Esophagus (tissue), 2 donors: ENCODE measurements around the gene AREL1. TPM values are rescaled to one million over a fixed set of nuclear protein-coding genes. Genes with fewer than 3 reads are reported as not detected.

Source experiments
- H3K27ac ChIP-seq, 2 donors: one replicate each; pipeline ENCODE4 v1.5.1; 2013; ENCODE audit warnings: low read depth in 2 of 2, mild to moderate bottlenecking in 2 of 2, inconsistent platforms in 1 of 2, low read length in 1 of 2, moderate library complexity in 1 of 2
- H3K27me3 ChIP-seq, 2 donors: one replicate each; pipeline ENCODE4 v1.6.1; 2013; ENCODE audit warnings: low read length in 2 of 2, control low read depth in 1 of 2, mild to moderate bottlenecking in 1 of 2; ENCODE audit not compliant: insufficient read depth in 2 of 2, control insufficient read depth in 1 of 2
- H3K36me3 ChIP-seq, 2 donors: one replicate each; pipeline ENCODE4 v1.6.1; 2013; ENCODE audit warnings: low read length in 1 of 2; ENCODE audit not compliant: control insufficient read depth in 2 of 2, insufficient read depth in 2 of 2
- H3K4me1 ChIP-seq, 2 donors: one replicate each; pipeline ENCODE4 v1.6.1; 2013; ENCODE audit warnings: low read length in 1 of 2; ENCODE audit not compliant: control insufficient read depth in 2 of 2, insufficient read depth in 2 of 2
- H3K4me3 ChIP-seq, 2 donors: one replicate each; pipeline ENCODE4 v1.5.1; 2013; ENCODE audit warnings: low read length in 2 of 2, mild to moderate bottlenecking in 2 of 2, low read depth in 1 of 2, moderate library complexity in 1 of 2
- H3K9me3 ChIP-seq, 2 donors: one replicate each; pipeline ENCODE4 v1.6.1; 2013; ENCODE audit warnings: mild to moderate bottlenecking in 2 of 2, low read depth in 1 of 2, low read length in 1 of 2, moderate library complexity in 1 of 2; ENCODE audit not compliant: control insufficient read depth in 2 of 2, insufficient read depth in 1 of 2
- WGBS, 2 donors: extraction: QIAGEN DNeasy Blood & Tissue Kit; methylation state at CpG; one replicate each; pipeline ENCODE4 v1.1.7; 2013; 5-methylcytosine and 5-hydroxymethylcytosine counted together
- polyA plus RNA-seq, 2 donors: library from polyadenylated mRNA; stranded (reverse); fragments of 200-250 nt; gene quantifications; one replicate each; pipeline ENCODE4 v1.2.3, GENCODE V29; 2013
- donor health status: healthy with polysubstance abuse.
- donor health status: Bipolar disorder and iron deficiency.

Gene AREL1
- polyA plus RNA-seq, 2 donors: 8.0 to 9.3 TPM

- no peaks in the 10 kb centered on the region for H3K27me3 ChIP-seq
- 45 to 50% methylated on average over 10 of the region's 10 CpGs for WGBS, 2 donors
- peak overlapping the region; percentile 6 to 40 for H3K27ac ChIP-seq
- H3K4me3 ChIP-seq: no peak overlapping the region
- peaks cover 7 to 39% of the 10 kb centered on the region in 2 donors for H3K4me1 ChIP-seq
- no peaks in the 10 kb centered on the region for H3K36me3 ChIP-seq
- no peaks in the 10 kb centered on the region for H3K9me3 ChIP-seq
Measured at GRCh38 chr14:74618078-74618952, 94.6 kb downstream of the AREL1 start.

- H3K9me3 ChIP-seq: no peaks in the 10 kb centered on the region
- no peaks in the 10 kb centered on the region for H3K27me3 ChIP-seq
- no peaks in the 10 kb centered on the region for H3K36me3 ChIP-seq
- peaks cover 7 to 38% of the 10 kb centered on the region in 2 donors for H3K4me1 ChIP-seq
- H3K4me3 ChIP-seq: no peak overlapping the region
- 69 to 75% methylated on average over 13 of the region's 13 CpGs for WGBS, 2 donors
- peak overlapping the region in 1 of 2 donors; percentile 83 for H3K27ac ChIP-seq
Measured at GRCh38 chr14:74616996-74617700, 95.7 kb downstream of the AREL1 start.

- Histone ChIP-seq H3K36me3 (no peaks in the 10 kb centered on the region), H3K9me3 (no peaks in the 10 kb centered on the region), H3K27ac (peak overlapping the region; percentile 49 to 83), H3K4me3 (no peak overlapping the region), H3K4me1 (peaks cover 7 to 36% of the 10 kb centered on the region in 2 donors), H3K27me3 (no peaks in the 10 kb centered on the region)
- 35 to 48% methylated on average over 4 of the region's 4 CpGs for WGBS, 2 donors
Measured at GRCh38 chr14:74616507-74616906, 96.4 kb downstream of the AREL1 start.

- H3K27me3 ChIP-seq: no peaks in the 10 kb centered on the region
- peaks cover 9 to 34% of the 10 kb centered on the region in 2 donors for H3K4me1 ChIP-seq
- no peaks in the 10 kb centered on the region for H3K36me3 ChIP-seq
- WGBS, 2 donors: 92 to 95% methylated on average over 14 of the region's 14 CpGs
- no peak overlapping the region for H3K4me3 ChIP-seq
- H3K9me3 ChIP-seq: no peaks in the 10 kb centered on the region
- peak overlapping the region; percentile 49 to 83 for H3K27ac ChIP-seq
Measured at GRCh38 chr14:74615735-74616134, 97.1 kb downstream of the AREL1 start.

- no peaks in the 10 kb centered on the region for H3K27me3 ChIP-seq
- 54 to 72% methylated on average over 8 of the region's 8 CpGs for WGBS, 2 donors
- H3K4me3 ChIP-seq: no peak overlapping the region
- H3K27ac ChIP-seq: peak overlapping the region; percentile 60 to 83
- H3K4me1 ChIP-seq: peaks cover 11 to 36% of the 10 kb centered on the region in 2 donors
- no peaks in the 10 kb centered on the region for H3K36me3 ChIP-seq
- no peaks in the 10 kb centered on the region for H3K9me3 ChIP-seq
Measured at GRCh38 chr14:74614508-74615495, 98.1 kb downstream of the AREL1 start.

GRCh38 chr14:74613211-74613914 is 99.5 kb downstream of the AREL1 start:
- Histone ChIP-seq H3K4me1 (peaks cover 15 to 41% of the 10 kb centered on the region in 2 donors), H3K9me3 (no peaks in the 10 kb centered on the region), H3K4me3 (no peak overlapping the region), H3K27ac (peak overlapping the region in 1 of 2 donors; percentile 17), H3K36me3 (no peaks in the 10 kb centered on the region), H3K27me3 (no peaks in the 10 kb centered on the region)
- 65 to 68% methylated on average over 16 of the region's 16 CpGs for WGBS, 2 donors

- no peaks in the 10 kb centered on the region for H3K9me3 ChIP-seq
- WGBS, 2 donors: 2 to 4% methylated on average over 50 to 69 of the region's 69 CpGs
- H3K4me1 ChIP-seq: peaks cover 15 to 38% of the 10 kb centered on the region in 2 donors
- H3K4me3 ChIP-seq: peak overlapping the region; percentile 65 to 75
- no peaks in the 10 kb centered on the region for H3K27me3 ChIP-seq
- H3K36me3 ChIP-seq: no peaks in the 10 kb centered on the region
- H3K27ac ChIP-seq: peak overlapping the region; percentile 14 to 27
Measured at GRCh38 chr14:74612350-74613021, 100.4 kb downstream of the AREL1 start.

- whole genome bisulfite sequencing, 2 donors: 2% methylated on average over 61 to 70 of the region's 70 CpGs
- H3K27ac ChIP-seq: peak within 1 kb of the TSS; percentile 14 to 27
- peaks cover 15 to 33% of the 10 kb centered on the region in 2 donors for H3K4me1 ChIP-seq
- no peaks in the 10 kb centered on the region for H3K9me3 ChIP-seq
- no peaks in the 10 kb centered on the region for H3K36me3 ChIP-seq
- H3K27me3 ChIP-seq: no peaks in the 10 kb centered on the region
- H3K4me3 ChIP-seq: peak within 1 kb of the TSS; percentile 65 to 75
Measured at GRCh38 chr14:74611650-74612349, 101.1 kb downstream of the AREL1 start, which contains the start of gene LTBP2. TSS of gene LTBP2 (minus strand) at chr14:74612237. CDS start at chr14:74611944, 293 bp downstream.
